GM10266 (cell line): ENCODE measurements around the gene SIRT5.

ENCODE experiments used
- DNase-seq: peaks from one replicate; pipeline ENCODE4 v3.0.0; 2012; ENCODE audit errors: extremely low spot score
- CTCF ChIP-seq: IDR thresholded peaks from 2 replicates; pipeline ENCODE4 v1.5.1; 2012; ENCODE audit warnings: mild to moderate bottlenecking, low read depth; ENCODE audit not compliant: control insufficient read depth, insufficient read depth; ENCODE audit errors: missing control alignments

The SIRT5 gene

DNA sequence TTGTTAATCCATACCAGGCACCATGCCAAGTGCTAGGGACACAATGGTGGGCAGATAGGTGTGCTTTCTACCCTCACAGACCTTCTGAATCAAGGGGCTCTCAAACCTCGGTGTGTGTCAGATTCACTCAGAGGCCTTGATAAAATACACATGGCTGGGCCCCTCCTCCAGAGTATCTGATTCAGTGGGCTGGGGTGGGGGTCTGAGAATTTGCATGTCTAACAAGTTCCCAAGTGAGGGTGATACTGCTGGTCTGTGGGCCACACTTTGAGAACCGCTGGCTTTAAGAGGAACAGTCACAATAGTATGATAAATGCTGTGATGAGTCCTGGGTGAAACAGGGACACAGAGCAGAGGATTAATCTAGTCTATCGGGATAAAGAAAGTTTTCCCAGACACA lies 35.8 kb upstream of the SIRT5 start:
- TF ChIP-seq CTCF: no peak
- DNase-seq: no peak

GRCh38 chr6:13539572-13539971 lies 34.8 kb upstream of the SIRT5 start:
- DNase-seq: no peak
- TF ChIP-seq CTCF: no peak

- no peak for TF ChIP-seq CTCF
- DNase-seq: no peak
These were observed 32.9 kb upstream of the SIRT5 start for GRCh38 chr6:13541496-13541895.

- no peak for TF ChIP-seq CTCF
- DNase-seq: no peak
These were observed 29.8 kb upstream of the SIRT5 start for GRCh38 chr6:13544454-13545186.

GRCh38 chr6:13545885-13546284 lies 28.5 kb upstream of the SIRT5 start:
- no peak for TF ChIP-seq CTCF
- DNase-seq: no peak

- no peak for DNase-seq
- TF ChIP-seq CTCF: no peak
These were observed 25.7 kb upstream of the SIRT5 start for GRCh38 chr6:13548500-13549210.

DNA sequence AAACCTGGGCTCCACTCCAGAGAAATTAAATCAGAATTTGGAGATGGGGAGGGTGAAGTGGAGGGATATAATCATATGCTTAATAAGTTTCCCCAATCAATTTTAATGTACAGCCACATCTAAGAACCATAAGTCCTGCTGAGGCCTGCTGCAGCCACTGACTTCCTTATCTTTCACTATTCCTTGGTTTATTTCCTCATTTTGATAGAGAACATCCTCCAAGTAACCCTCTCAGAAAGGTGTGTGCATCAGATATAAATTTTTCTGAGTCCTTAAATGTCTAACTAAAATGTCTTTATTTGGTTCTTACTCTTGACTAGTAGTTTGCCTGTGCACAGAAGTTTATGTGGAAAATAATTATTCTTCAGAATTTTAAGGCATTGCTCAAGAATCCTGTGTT lies 23.7 kb upstream of the SIRT5 start:
- no peak for DNase-seq
- no peak for TF ChIP-seq CTCF
